Astrocyte of the spinal cord (primary cell): ENCODE data around the gene SMIM31.
A peak's percentile ranks its signal among the peaks of the same experiment; 100 is the strongest.

Source experiments
- DNase-seq: peaks from one replicate; pipeline ENCODE4 v3.0.0; 2011; ENCODE audit warnings: low read depth, low spot score
- H3K4me3 ChIP-seq: 2 replicates; pipeline ENCODE4 v1.5.1; 2011; ENCODE audit warnings: low read depth, mild to moderate bottlenecking, low read length, moderate library complexity
- in situ Hi-C: cut with HindIII; loops from 2 replicates; pipeline ENCODE4 v1.10.0; 2017; ENCODE audit warnings: low sequenced_read_pairs
- TF ChIP-seq, protein P1 (sequence below): IDR thresholded peaks from 2 replicates; pipeline ENCODE4 v1.5.1; 2012; ENCODE audit warnings: low read depth, mild to moderate bottlenecking, low read length, inconsistent platforms

Gene SMIM31

DNA sequence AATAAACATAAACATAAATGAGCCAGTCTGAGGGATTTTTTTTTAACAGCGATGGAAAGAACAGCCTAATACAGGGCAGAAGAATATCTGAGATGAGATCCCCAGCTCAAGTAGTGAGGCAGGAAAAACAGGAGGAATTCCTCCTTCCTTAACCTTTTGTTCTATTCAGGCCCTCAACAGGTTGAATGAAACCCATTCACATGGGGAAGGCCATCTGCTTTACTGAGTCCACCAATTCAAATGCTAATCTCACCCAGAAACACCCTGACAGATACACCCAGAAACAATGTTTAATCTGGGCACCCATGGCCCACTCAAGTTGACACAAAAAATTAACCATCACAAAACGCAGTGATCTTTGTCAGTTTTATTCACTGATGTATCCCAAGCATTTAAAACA, 45.5 kb downstream of the SMIM31 start:
- TF ChIP-seq, protein P1, sequence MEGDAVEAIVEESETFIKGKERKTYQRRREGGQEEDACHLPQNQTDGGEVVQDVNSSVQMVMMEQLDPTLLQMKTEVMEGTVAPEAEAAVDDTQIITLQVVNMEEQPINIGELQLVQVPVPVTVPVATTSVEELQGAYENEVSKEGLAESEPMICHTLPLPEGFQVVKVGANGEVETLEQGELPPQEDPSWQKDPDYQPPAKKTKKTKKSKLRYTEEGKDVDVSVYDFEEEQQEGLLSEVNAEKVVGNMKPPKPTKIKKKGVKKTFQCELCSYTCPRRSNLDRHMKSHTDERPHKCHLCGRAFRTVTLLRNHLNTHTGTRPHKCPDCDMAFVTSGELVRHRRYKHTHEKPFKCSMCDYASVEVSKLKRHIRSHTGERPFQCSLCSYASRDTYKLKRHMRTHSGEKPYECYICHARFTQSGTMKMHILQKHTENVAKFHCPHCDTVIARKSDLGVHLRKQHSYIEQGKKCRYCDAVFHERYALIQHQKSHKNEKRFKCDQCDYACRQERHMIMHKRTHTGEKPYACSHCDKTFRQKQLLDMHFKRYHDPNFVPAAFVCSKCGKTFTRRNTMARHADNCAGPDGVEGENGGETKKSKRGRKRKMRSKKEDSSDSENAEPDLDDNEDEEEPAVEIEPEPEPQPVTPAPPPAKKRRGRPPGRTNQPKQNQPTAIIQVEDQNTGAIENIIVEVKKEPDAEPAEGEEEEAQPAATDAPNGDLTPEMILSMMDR: no peak
- in situ Hi-C loops: no loop called here
- no peak for DNase-seq
- no peak overlapping the region for H3K4me3 ChIP-seq

DNA sequence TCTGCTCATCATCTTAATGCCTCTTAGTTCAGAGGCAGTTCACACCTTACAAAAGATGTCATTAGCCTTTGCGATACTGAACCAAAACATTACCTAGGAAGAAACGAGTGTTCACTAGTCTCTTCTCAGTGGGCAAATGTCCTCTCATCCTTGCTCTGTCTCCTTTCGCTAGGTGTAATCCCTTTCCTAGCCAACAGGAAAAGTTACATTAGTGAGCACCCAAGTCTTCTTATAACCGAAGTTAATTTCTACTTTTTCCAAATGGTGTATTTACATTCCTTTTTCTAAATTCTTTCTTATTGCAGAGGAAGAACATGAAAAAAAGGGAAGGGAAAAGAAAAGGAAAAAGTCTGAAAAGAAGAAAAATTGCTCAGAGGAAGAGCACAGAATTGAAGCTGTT, 46.9 kb downstream of the SMIM31 start:
- no peak for DNase-seq
- in situ Hi-C loops: no loop called here
- TF ChIP-seq, protein P1: no peak
- H3K4me3 ChIP-seq: no peak overlapping the region

DNA sequence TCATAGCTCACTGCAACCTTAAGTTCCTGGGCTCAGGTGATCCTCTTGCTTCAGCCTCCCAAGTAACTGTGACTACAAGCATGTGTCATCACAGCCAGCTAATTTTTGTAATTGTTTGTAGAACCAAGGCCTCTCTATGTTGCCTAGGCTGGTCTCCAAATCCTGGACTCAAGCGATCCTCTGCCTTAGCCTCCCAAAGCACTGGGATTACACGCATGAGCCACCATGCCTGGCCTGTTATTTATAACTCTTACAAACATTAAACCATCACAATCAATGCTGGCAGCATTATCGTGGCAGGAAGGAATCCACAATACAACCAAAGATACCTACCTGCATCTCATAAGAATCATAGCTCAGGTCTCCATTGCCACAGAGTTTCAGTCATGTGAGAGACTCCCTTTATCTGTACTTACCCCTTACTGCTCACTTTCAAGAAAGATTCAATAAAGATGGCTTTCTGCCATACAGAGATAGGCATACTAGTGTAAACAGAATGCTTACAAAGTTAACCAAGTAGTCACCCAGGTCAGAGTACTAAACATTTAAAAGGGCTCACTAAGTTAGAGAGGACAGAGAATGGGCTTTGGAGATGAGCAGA, 48.5 kb downstream of the SMIM31 start:
- TF ChIP-seq, protein P1: no peak
- in situ Hi-C loops: no loop called here
- no peak overlapping the region for H3K4me3 ChIP-seq
- no peak for DNase-seq

DNA sequence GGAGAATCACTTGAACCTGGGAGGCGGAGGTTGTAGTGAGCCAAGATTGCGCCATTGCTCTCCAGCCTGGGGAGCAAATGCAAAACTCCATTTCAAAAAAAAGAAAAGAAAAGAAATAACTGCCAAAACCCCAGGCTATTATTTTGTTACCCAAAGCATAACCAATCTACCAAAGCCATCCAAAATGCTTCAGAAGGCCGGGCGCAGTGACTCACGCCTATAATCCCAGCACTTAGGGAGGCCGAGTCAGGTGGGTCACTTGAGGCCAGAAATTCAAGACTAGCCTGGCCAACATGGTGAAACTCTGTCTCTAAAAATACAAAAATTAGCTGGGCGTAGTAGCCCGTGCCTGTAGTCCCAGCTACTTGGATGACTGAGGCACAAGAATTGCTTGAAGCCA, 49.8 kb downstream of the SMIM31 start:
- DNase-seq: no peak
- TF ChIP-seq, protein P1: no peak

DNA sequence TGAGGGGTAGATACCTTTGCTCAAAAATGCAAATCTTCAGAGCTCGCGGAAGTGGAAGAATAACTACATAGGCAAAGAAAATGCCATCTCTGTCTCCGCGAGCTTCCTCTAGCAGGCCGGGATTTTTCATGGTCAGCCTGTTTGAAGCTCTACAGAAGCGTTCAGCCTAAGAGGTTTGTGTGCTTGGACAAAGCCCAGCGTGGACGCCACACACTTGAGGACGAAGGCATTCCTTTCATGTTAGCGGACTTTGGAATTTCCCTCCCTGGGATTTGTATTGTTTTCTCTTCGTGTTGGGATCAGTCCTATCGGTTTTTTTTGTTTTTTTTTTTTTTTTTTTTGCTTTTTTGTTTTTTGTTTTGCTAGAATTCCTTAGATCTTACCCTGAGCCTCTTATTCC, 53.7 kb downstream of the SMIM31 start:
- peak; percentile 21 for DNase-seq
- in situ Hi-C loops: no loop called here
- TF ChIP-seq, protein P1: no peak
- H3K4me3 ChIP-seq: no peak overlapping the region

More for the DNA sequence above, 49.8 kb downstream of the SMIM31 start:
- in situ Hi-C loops: no loop called here
- H3K4me3 ChIP-seq: no peak overlapping the region

DNA sequence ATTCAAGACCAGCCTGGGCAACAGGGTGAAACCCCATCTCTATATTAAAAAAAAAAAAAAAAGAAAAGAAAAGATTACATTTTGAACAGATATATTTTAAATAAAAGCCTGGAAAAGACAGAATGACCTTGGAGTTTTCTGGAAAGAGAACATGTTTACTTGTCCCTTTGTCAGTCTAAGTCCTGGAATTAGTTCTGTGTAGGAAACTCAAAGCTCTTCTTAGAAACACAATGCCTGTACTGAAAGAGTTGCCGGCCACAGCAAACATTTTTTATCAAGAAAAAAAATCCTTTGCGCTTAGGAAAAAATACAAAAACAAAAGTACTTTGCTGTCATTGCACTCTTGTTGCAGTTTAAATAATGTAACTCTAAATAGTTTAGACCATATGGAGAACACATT, 59.6 kb downstream of the SMIM31 start:
- TF ChIP-seq, protein P1: no peak
- no peak for DNase-seq
- no peak overlapping the region for H3K4me3 ChIP-seq
- in situ Hi-C loops: no loop called here
